CD4-positive, alpha-beta T cell treated with Interleukin-6 for 4 hours (primary cell): ENCODE data around the gene MAD1L1.

ENCODE experiments used
- DNase-seq: peaks from one replicate; pipeline ENCODE4 v3.0.0-alpha.2; 2020; ENCODE audit warnings: mixed read lengths

The MAD1L1 gene

GRCh38 chr7:2241580-2242540 is 9.1 kb upstream of the MAD1L1 start, which contains the start of the genes MRM2 and NUDT1:
Gene MRM2 (minus strand): TSS chr7:2242205. CDS start chr7:2242169, 36 bp downstream.
Gene NUDT1 (plus strand): TSS chr7:2242226. CDS start chr7:2244575, 2,349 bp downstream.
- DNase-seq, result peak; percentile 73

DNA sequence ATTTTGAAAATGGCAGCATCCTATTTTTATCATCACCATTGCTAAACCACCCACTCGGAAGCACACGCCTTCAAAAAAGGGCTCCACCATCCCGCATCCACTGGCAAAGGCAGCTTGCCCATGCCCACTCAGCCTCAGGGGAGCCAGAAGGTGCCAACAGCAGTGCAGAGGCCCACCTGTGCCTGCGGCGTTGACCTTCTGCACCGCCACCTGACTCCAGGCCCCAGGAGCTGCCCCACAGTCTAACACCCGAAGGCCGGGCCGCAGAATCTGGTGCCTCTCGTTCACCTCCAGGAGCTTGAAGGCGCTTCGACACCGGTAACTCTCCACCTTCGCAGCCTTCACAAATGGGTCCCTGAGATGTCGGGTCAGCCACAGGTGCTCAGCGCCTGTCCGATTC is 6.5 kb upstream of the MAD1L1 start:
- DNase-seq, result no peak

DNA sequence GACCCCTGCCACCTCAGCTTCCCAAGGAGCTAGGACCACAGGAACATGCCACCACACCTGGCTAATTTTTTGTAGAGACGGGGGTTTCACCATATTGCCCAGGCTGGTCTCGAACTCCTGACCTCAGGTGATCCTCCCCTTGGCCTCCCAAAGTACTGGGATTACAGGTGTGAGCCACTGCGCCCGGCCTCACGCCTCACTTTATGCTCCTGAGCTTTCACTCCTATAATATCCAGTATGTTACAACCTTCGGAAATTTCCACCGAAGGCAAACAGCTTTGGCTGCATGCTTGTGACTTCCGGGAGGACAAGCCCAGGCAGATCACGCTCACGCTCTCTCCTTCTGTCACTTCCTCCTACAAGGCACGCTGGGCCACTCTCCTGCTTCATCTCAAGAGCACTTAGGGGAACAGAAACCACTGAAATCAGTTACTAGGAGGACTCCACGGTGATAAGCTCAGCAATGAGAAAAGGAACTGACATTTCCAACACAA is 4.4 kb upstream of the MAD1L1 start:
- DNase-seq, result no peak

DNA sequence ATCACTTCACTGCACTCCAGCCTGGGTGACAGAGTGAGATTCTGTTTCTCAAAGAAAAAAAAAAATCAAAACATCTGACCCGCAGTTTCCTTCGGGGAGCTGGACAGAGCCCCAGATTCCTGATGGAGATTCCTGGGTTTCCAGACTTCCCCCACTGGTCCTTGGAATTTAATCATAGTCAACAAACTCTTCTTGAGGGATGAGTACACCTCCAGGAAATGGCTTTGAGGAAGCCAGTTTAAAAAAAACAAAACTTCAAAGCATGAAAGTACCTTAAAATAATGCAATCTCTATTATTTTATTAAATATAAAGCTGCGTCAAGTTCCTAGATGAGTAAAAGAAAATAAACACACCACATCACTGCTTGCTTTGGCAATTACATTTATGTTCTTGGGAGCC is 1.2 kb upstream of the MAD1L1 start:
- DNase-seq, result no peak

DNA sequence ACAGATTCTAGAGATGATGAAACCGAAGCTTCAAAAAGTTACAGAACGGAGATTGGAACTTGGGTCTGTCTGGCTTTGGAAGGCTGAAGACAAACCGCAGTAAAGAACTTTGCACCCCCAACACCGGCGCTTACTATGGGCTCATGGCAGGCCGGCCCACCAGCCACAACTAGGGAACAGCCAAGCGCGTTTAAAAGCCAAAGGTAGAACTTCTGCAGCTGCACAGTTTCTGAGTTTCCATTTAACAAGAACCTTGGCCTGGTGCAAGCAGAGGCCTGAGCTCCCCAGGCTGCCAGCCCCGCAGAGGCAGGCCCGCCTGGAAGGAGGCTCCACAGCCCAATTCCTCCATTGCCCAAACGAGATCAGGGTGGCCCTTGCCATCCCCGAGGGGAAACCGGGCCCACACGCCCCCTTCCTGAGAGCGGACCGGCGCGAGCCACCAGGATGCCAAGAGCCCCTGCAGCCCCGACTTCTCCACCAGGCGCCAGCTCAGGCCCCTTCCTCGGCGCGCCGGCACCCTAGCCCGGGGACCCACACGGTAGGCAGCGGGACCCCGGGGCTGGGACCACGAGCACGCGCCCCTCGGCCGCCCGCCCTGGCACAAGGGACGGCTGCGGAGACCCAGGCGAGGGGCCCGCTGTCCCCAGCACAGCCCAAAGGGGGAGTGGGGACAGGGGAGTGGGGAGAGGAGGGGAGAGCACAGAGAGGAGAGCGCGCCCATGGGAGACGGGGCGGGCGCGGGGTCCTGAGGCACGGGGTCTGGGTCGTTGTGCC is 566 bp downstream of the MAD1L1 start:
- peak; percentile 33 for DNase-seq

GRCh38 chr7:2230882-2231281 is 1.9 kb downstream of the MAD1L1 start:
- no peak for DNase-seq

DNA sequence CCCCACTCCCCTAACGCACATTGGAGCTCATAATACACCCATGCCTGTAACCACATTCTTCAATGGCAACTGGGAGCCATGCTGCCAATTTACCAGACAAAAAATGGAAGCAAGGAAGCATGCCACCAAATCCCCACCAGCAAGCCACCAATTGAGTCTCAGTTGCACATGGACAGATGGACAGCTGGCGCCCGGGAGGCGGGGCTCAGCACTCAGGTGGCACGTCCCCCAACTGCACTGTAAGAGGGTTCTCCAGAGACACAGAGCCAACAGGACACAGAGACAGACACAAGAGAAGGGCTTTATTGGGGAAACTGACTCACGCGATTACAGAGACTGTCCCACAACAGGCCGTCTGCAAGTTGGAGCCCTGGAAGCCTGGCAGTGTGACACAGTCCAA is 2.5 kb downstream of the MAD1L1 start:
- no peak for DNase-seq

DNA sequence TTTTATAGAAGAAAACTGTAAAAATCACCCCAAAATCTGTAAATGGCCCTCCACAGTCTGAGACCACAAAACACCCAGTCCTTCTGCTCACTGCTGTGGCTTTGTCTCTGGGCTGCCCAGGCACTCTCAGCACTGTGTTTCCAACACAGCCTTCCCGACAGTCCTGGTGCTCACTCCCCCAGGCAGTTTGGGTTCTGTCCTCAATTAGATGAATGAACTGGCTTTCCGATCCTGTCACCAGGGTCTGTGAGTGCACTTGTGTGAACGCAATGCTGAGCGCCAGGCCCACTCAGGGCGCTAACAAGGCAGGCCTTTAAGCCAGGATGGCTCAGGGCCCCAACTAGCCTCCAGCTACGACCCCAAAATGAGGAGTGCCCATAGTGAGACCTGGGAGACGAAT is 3.3 kb downstream of the MAD1L1 start:
- DNase-seq, result no peak

DNA sequence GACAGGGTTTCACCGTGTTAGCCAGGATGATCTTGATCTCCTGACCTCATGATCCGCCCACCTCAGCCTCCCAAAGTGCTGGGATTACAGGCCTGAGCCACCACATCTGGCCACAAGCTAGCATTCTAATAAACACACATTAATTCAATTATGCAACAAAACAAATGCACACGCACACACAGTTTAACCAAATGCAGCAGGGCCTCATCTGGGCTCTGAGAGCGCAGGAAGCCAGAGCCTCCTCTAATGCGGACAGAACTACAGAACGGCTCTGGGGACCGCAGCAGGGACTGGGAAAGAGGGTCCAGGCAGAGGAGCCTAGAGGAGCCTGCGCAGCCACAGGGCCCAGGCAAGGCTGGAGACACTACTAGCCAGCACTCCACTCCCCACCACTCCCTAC is 3.8 kb downstream of the MAD1L1 start:
- no peak for DNase-seq

- no peak for DNase-seq
These were observed 5.0 kb downstream of the MAD1L1 start for GRCh38 chr7:2227699-2228098.

- no peak for DNase-seq
These were observed 6.9 kb downstream of the MAD1L1 start for GRCh38 chr7:2225830-2226229.

GRCh38 chr7:2225336-2225735 is 7.4 kb downstream of the MAD1L1 start:
- DNase-seq, result no peak

GRCh38 chr7:2224934-2225333 is 7.8 kb downstream of the MAD1L1 start:
- no peak for DNase-seq

GRCh38 chr7:2224491-2224928 is 8.2 kb downstream of the MAD1L1 start:
- DNase-seq, result no peak

- DNase-seq, result no peak
These were observed 9.4 kb downstream of the MAD1L1 start for GRCh38 chr7:2223321-2223720.

GRCh38 chr7:2222516-2222915 is 10.2 kb downstream of the MAD1L1 start:
- no peak for DNase-seq

DNA sequence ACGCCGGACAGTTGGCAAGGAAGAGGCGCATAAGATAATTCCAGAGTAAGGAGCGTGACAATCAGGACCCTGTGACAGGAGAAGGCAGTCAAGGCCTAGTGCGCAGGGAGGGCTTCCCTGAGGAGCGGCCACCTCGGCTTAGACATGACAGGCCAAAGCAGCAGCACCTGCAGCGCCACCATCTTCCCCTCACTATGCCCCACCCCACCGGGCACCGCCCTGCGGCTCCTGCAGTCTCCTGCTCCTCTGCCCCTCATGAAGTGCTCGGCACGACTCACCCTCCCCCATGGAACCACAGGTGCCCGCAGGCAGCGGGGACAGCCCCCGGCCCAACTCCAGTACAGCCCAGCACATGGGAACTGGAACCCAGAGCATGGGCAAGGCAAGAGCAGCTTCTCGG is 11.8 kb downstream of the MAD1L1 start:
- no peak for DNase-seq

GRCh38 chr7:2220506-2220905 is 12.2 kb downstream of the MAD1L1 start:
- DNase-seq, result no peak

DNA sequence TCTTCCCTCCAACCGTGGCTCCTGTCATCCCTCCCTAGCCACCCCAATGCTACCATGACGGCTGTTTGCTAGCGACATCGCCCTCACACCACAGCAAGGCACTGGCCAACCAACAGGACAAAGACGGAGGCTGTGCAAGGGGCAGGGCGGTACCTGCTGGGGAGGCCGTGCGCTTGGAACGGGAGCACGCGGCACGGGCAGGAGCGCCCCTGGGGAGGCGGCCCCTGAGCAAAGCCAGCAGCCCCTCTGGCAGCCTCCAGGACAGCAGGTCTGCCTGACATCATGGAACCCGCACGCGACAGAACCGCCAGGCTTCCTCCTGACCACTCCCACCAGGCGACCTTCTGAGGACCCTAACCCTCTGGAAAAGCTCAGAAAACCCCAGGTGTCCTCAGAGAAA is 12.7 kb downstream of the MAD1L1 start:
- no peak for DNase-seq

DNA sequence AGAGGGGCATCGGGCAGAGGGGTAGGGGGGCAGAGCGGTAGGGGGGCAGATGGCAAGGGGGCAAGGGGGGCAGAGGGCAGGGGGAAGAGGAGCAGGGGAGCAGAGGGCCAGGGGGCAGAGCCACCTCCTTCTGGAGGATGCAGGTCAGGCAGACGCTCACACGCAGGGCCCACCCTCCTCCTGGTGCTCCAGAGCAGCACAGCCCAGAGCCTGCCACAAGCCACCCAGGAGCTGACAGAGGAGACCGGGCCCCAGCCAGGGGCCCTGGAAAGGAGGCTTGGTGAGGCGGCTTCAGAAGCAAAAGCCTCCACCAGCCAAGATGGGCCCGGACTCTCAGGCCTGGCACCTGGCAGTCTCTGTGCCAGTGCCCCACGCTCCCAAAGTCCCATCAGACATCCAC is 13.1 kb downstream of the MAD1L1 start:
- DNase-seq, result no peak

GRCh38 chr7:2219136-2219535 is 13.6 kb downstream of the MAD1L1 start:
- no peak for DNase-seq

GRCh38 chr7:2218444-2218785 is 14.3 kb downstream of the MAD1L1 start:
- DNase-seq, result no peak

GRCh38 chr7:2217716-2218443 is 14.9 kb downstream of the MAD1L1 start:
- DNase-seq, result no peak
